Sigmoid colon (tissue), 7 donors: Measurements from ENCODE around the gene ENDOU. TPM values are rescaled to one million over a fixed set of nuclear protein-coding genes. Genes with fewer than 3 reads are reported as not detected.
A peak's percentile ranks its signal among the peaks of the same experiment; 100 is the strongest.

Experiments
- DNase-seq: peaks from one replicate; pipeline ENCODE4 v3.0.0-alpha.2; 2019
- H3K27ac ChIP-seq, 4 donors: fragments of 200-600 bp; sonication (generic); one replicate each; pipeline ENCODE4 v1.5.1; 2016 to 2019; ENCODE audit warnings: mild to moderate bottlenecking in 1 of 4
- H3K27me3 ChIP-seq, 3 donors: fragments of 200-600 bp; sonication (generic); one replicate each; pipeline ENCODE4 v1.5.1; 2019; ENCODE audit warnings: mild to moderate bottlenecking in 1 of 3
- H3K36me3 ChIP-seq, 4 donors: fragments of 200-600 bp; sonication (generic); one replicate each; pipeline ENCODE4 v1.5.1; 2016 to 2019
- H3K4me1 ChIP-seq, 4 donors: fragments of 200-600 bp; sonication (generic); one replicate each; pipeline ENCODE4 v1.5.1; 2017 to 2019
- H3K4me3 ChIP-seq, 4 donors: fragments of 200-600 bp; sonication (generic); one replicate each; pipeline ENCODE4 v1.5.1; 2017 to 2019; ENCODE audit warnings: mild to moderate bottlenecking in 2 of 4, moderate library complexity in 1 of 4
- H3K9me3 ChIP-seq, 4 donors: fragments of 200-600 bp in 3 of 4; sonication (generic) in 3 of 4; one replicate each; pipeline versions ENCODE4 v1.5.1 to v1.6.1; 2013 to 2019
- EP300 ChIP-seq, 4 donors: sonication (generic); formaldehyde crosslinking; IDR thresholded peaks; one replicate each; pipeline ENCODE4 v1.6.1; 2017; ENCODE audit warnings: antibody characterized with exemption in 4 of 4
- POLR2A ChIP-seq, 2 donors: fragments of 450-650 bp; IDR thresholded peaks; one replicate each; pipeline ENCODE4 v1.6.1; 2016; ENCODE audit warnings: antibody characterized with exemption in 2 of 2, mild to moderate bottlenecking in 2 of 2, moderate library complexity in 2 of 2
- POLR2AphosphoS5 ChIP-seq, 4 donors: sonication (generic); formaldehyde crosslinking; IDR thresholded peaks; one replicate each; pipeline ENCODE4 v1.6.1; 2017; ENCODE audit warnings: antibody characterized with exemption in 4 of 4
- WGBS, 2 donors: extraction: QIAGEN DNeasy Blood & Tissue Kit; methylation state at CpG; one replicate each; pipeline ENCODE4 v1.1.7; 2013; 5-methylcytosine and 5-hydroxymethylcytosine counted together
- intact Hi-C: fragments of 100-400 bp; cut with DNase I; formaldehyde crosslinking; loops from one replicate; pipeline ENCODE4 v1.15.1; 2023
- polyA plus RNA-seq, 3 donors: library from polyadenylated mRNA; stranded (reverse); fragments of 200-250 nt; gene quantifications; one replicate each; pipeline ENCODE4 v1.2.3, GENCODE V29; 2013
- total RNA-seq, 4 donors: library from RNA; depleted of rRNA; stranded (reverse); fragments of >200 nt; gene quantifications; one replicate each; pipeline ENCODE4 v1.1.0, GENCODE V29; 2016
- TF ChIP-seq, protein P1 (sequence below), 4 experiments: fragments of 450-650 bp in 3 of 4; fragments of 200-600 bp in 1 of 4; IDR thresholded peaks; one replicate each; pipeline ENCODE4 v1.5.1; 2016 to 2019; ENCODE audit warnings: antibody characterized with exemption in 4 of 4, mild to moderate bottlenecking in 3 of 4, moderate library complexity in 2 of 4
- donor health status: healthy with polysubstance abuse.
- donor health status: Bipolar disorder and iron deficiency.
- donor health status: healthy.

The ENDOU gene
- total and polyA plus RNA-seq, 7 donors, result 0.25 to 1.6 (median 0.43) TPM; not detected in 3

DNA sequence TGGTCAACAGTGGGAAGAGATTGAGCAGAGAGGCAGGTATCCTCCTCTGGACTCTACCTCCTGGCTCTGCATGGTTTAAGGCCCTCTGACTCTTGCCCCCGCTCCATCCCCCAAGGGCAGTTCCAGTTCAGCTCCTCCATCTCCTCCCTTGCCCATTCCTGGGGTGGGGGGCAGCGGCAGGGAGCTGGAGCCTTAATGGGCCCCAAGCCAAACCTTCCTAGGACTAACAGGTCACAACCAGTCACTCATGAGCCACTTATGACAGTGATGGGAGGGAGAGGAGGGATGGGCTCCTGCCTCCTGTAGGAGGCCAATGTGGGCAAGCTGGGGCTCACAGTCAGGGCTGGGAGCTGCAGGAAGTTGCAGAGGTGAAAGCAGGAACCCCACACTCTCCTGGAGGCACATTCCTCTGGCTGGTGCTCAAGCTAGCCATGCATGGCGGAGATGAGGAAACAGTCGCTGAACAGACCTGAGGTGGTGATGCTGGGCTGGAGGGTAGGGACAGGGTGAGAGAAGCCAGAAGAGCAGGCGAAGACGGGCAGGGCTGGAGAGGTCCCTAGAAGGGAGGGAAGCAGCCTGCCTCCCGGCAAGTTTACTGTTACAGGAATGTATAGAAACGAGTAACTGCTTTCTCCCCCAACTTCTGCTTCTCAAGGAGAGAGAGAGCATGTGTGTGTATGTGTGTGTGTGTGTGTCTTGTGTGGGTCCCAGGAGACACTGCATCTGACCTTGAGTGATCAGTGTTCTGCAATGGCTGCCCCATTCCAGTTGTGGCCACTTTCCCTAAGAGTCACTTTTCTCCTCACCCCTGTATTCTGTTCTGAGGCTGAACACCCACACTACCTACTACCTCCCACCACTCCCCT, 38.4 kb upstream of the ENDOU start:
- H3K4me1 ChIP-seq, result peaks cover 0 to 30% (median 19%) of the 10 kb centered on the region in 4 donors
- no peaks in the 10 kb centered on the region for H3K36me3 ChIP-seq
- intact Hi-C loops, result no loop called here
- H3K27me3 ChIP-seq, result no peaks in the 10 kb centered on the region
- WGBS, 2 donors, result 79 to 86% methylated on average over 8 of the region's 8 CpGs
- H3K9me3 ChIP-seq, result no peaks in the 10 kb centered on the region
- H3K27ac ChIP-seq, result no peak overlapping the region
- TF ChIP-seq EP300 (IDR thresholded peaks at IDR 0.05) (no peak), POLR2AphosphoS5 (IDR thresholded peaks at IDR 0.05) (no peak), POLR2A (IDR thresholded peaks at IDR 0.05) (no peak)
- TF ChIP-seq, protein P1, sequence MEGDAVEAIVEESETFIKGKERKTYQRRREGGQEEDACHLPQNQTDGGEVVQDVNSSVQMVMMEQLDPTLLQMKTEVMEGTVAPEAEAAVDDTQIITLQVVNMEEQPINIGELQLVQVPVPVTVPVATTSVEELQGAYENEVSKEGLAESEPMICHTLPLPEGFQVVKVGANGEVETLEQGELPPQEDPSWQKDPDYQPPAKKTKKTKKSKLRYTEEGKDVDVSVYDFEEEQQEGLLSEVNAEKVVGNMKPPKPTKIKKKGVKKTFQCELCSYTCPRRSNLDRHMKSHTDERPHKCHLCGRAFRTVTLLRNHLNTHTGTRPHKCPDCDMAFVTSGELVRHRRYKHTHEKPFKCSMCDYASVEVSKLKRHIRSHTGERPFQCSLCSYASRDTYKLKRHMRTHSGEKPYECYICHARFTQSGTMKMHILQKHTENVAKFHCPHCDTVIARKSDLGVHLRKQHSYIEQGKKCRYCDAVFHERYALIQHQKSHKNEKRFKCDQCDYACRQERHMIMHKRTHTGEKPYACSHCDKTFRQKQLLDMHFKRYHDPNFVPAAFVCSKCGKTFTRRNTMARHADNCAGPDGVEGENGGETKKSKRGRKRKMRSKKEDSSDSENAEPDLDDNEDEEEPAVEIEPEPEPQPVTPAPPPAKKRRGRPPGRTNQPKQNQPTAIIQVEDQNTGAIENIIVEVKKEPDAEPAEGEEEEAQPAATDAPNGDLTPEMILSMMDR (IDR thresholded peaks at IDR 0.05), result no peak
- no peak for DNase-seq
- H3K4me3 ChIP-seq, result no peak overlapping the region

DNA sequence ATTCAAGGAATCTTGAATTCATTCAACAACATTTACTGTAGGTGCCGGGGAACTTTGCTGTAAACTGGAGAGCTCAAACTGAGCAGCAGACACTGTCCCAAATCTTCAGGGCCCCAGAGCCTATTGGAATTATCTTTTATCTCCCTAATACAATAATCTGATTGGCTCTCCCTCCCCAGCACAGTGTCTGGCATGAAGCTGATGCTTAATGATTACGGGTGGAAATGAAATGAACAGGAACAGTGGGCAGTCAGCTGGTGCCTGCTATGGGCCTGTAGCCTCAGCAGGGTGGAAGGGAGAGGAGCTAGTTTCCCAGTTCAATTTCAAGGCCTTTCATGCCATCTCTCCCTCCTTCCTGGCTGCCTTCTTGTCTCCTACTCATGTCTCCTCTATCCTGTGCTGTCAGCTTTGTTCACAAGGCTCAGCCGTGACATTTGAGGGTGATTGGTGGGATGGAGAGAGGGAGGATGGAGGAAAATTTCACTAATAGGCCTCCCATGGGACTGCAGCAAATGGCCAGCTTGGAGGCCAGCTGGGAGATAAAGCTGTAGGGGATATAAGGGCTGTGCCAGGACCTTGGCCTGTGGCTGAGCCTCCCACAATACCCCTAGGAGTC, 37.7 kb upstream of the ENDOU start:
- Histone ChIP-seq H3K36me3 (no peaks in the 10 kb centered on the region), H3K4me3 (no peak overlapping the region), H3K4me1 (peaks cover 0 to 37% (median 26%) of the 10 kb centered on the region in 4 donors), H3K9me3 (no peaks in the 10 kb centered on the region), H3K27ac (no peak overlapping the region), H3K27me3 (no peaks in the 10 kb centered on the region)
- 91 to 92% methylated on average over 3 of the region's 3 CpGs for WGBS, 2 donors
- TF ChIP-seq POLR2AphosphoS5 (IDR thresholded peaks at IDR 0.05), result no peak
- TF ChIP-seq, protein P1 (IDR thresholded peaks at IDR 0.05), result no peak
- no peak for TF ChIP-seq POLR2A (IDR thresholded peaks at IDR 0.05)
- TF ChIP-seq EP300 (IDR thresholded peaks at IDR 0.05), result no peak
- intact Hi-C loops, result no loop called here
- DNase-seq, result no peak

DNA sequence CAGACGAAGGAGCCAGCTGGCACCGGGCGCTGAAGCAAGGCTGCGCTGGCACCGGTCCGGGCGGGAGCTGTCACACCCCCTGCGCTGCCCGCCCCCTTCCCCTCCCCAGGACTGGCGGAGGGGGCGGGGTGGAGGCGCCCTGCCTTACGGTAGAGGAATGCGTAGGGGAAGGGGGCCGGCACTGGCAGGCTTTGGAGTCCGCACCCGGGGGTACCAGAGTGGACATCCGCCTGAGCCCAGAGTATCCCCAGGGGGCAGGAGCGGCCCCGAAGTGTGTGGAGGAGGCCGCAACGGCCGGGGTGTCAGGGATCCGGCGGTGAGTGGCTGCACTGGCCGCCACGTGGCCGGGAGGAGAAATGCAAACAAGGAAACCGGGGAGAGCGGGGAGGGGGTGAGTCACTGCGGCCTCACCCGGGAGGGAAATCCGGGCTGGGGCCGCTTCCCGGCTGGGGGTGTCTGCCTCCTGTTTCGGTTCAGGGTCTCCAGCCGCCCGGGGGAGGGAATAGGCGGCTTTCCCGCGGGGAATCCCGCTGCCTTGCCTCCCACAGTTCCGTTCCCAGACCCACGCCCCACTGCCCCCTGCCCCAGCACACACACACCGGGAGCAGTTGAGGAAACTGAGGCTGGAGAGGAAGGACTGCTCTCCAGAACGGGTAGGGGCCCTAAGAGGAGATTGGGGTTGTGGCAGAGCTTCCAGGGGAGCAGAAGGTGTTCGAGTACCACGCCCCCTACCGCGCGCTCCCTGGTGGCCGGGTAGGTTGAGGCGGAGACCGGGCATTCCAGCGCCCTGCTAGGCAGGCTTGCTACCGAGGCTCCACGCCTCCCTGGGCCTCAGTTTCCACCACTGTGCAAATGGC, 33.8 kb upstream of the ENDOU start, which contains the start of gene RAPGEF3:
Gene RAPGEF3, minus strand, starts transcription at position 47 of the 857 bp plus-strand sequence. CDS start 324 bp downstream, outside the sequence.
- peak in 1 of 4 donors; percentile 9 for TF ChIP-seq EP300 (IDR thresholded peaks at IDR 0.05)
- peak in 2 of 4 donors; percentile 54 to 60 for TF ChIP-seq POLR2AphosphoS5 (IDR thresholded peaks at IDR 0.05)
- TF ChIP-seq, protein P1 (IDR thresholded peaks at IDR 0.05), result peak; percentile 36 to 56 (median 50)
- TF ChIP-seq POLR2A (IDR thresholded peaks at IDR 0.05), result no peak
- intact Hi-C loops, result loop anchor here (1.0 to 2.0 kb wide), 2 partner anchors 22 to 40 kb away; no protein-coding TSS in a partner anchor
- H3K4me3 ChIP-seq, result peak within 1 kb of the TSS; percentile 60 to 73 (median 64)
- H3K9me3 ChIP-seq, result no peaks in the 10 kb centered on the region
- peak within 1 kb of the TSS; percentile 75 to 80 (median 78) for H3K27ac ChIP-seq
- peak; percentile 93 for DNase-seq
- peaks cover 0 to 24% (median 19%) of the 10 kb centered on the region in 4 donors for H3K4me1 ChIP-seq
- no peaks in the 10 kb centered on the region for H3K36me3 ChIP-seq
- 0 to 1% methylated on average over 57 of the region's 57 CpGs for WGBS, 2 donors
- H3K27me3 ChIP-seq, result no peaks in the 10 kb centered on the region

DNA sequence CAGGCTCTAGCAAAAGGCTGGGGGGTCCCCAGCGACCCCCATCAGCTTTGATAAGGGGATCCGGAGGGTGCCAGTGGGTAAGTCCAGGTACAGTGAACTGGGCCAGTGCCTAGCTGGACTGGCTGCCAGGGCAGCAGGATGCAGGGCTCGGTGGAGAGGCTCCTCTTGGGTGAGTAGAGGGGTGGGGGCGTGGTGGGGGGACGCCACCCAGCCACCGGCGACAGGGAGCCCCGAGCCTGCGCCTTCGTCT, 33.2 kb upstream of the ENDOU start:
- Histone ChIP-seq H3K27me3 (no peaks in the 10 kb centered on the region), H3K4me1 (peaks cover 0 to 30% (median 21%) of the 10 kb centered on the region in 4 donors), H3K9me3 (no peaks in the 10 kb centered on the region), H3K4me3 (peak overlapping the region; percentile 60 to 73 (median 64)), H3K36me3 (no peaks in the 10 kb centered on the region), H3K27ac (peak overlapping the region; percentile 75 to 80 (median 78))
- 4 to 7% methylated on average over 10 of the region's 10 CpGs for WGBS, 2 donors
- TF ChIP-seq POLR2AphosphoS5 (IDR thresholded peaks at IDR 0.05) (no peak), EP300 (IDR thresholded peaks at IDR 0.05) (no peak), POLR2A (IDR thresholded peaks at IDR 0.05) (no peak)
- TF ChIP-seq, protein P1 (IDR thresholded peaks at IDR 0.05), result no peak
- no peak for DNase-seq
- intact Hi-C loops, result loop anchor here (2.0 kb wide), 1 partner anchor 40 kb away; no protein-coding TSS in a partner anchor
